H7 (cell line): ENCODE measurements around the gene EFNA5. TPM values are rescaled to one million over a fixed set of nuclear protein-coding genes. Genes with fewer than 3 reads are reported as not detected.
"Not testable (repeated sequence)": the region's sequence is repeated elsewhere in the genome, so short reads cannot be mapped to it uniquely, and the experiment has no call there.

Experiments
- DNase-seq: peaks from one replicate; pipeline ENCODE4 v3.0.0; 2012
- H3K27me3 ChIP-seq: 2 replicates; pipeline ENCODE4 v1.6.0; 2011; ENCODE audit warnings: mild to moderate bottlenecking, low read length; ENCODE audit not compliant: control insufficient read depth, insufficient read depth
- H3K36me3 ChIP-seq: replicated peaks from 2 replicates; pipeline ENCODE4 v1.5.1; 2011; ENCODE audit warnings: low read length; ENCODE audit not compliant: control insufficient read depth, insufficient read depth
- H3K4me3 ChIP-seq: 2 replicates; pipeline ENCODE4 v1.5.1; 2011; ENCODE audit warnings: low read depth, mild to moderate bottlenecking, control low read depth, low read length, moderate library complexity; ENCODE audit not compliant: insufficient read depth
- total RNA-seq: library from RNA; depleted of rRNA; stranded (reverse); fragments of >200 nt; shearing (Covaris generic); gene quantifications from 2 replicates; pipeline ENCODE4 v1.2.3, GENCODE V29; 2014

Gene EFNA5
- total RNA-seq, 1 experiment from 2014 or later, result 5.3 TPM

DNA sequence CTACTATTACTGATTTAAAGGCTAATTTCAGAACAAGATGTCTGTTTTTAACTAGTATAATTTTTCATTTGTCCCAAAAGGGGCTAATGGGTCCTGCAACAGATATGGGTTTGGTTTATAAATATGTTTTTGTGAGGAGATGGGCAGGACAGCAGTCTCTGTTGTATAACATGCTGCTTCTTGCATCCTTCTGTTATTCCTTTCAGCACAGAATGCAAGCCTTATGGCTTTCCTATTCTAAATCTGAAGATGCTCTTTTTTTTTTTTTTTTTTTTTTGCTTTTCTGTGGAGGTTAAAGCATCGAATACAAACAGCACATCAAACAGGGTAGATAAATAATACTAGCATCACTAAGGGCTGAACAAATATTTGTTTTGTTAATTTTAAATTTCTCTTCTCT is 235.7 kb downstream of the EFNA5 start:
- H3K4me3 ChIP-seq, result no peak overlapping the region
- H3K36me3 ChIP-seq, result no peaks in the 10 kb centered on the region
- H3K27me3 ChIP-seq, result no peaks in the 10 kb centered on the region
- no peak for DNase-seq

GRCh38 chr5:107433646-107434045 is 237.1 kb downstream of the EFNA5 start:
- not testable (repeated sequence) for DNase-seq, H3K27me3 ChIP-seq, H3K4me3 ChIP-seq, H3K36me3 ChIP-seq

GRCh38 chr5:107431998-107432397 is 238.7 kb downstream of the EFNA5 start:
- Histone ChIP-seq H3K27me3 (no peaks in the 10 kb centered on the region), H3K4me3 (no peak overlapping the region), H3K36me3 (no peaks in the 10 kb centered on the region)
- DNase-seq, result no peak

- DNase-seq, result no peak
- Histone ChIP-seq H3K4me3 (no peak overlapping the region), H3K27me3 (no peaks in the 10 kb centered on the region), H3K36me3 (no peaks in the 10 kb centered on the region)
Measured at GRCh38 chr5:107431536-107431935, 239.2 kb downstream of the EFNA5 start.

DNA sequence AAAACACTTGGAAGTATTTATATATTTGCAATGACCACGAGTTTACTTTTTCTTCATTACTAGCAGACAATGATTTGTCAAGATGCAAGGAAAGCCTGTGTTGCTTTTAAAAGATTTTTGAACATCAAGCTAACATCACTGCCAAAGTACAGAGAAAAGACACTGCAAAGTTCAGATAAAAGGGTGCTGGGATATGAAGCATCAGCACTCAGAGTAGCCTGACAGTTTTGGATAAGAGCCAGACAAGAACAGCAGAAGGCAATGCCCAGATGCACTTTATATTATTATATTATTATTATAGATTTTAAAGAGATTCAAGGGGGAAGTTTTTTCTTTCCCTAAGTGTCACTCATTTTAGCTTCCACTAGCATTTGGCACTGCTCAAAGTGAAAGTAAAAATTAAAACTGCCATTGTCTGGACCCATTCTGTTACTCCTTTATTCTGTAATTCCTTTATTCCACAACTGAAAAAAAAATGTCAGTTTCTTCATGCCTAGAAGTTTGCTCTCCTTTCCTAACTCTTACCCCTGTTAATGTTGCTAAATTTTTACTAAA is 240.6 kb downstream of the EFNA5 start:
- Histone ChIP-seq H3K27me3 (no peaks in the 10 kb centered on the region), H3K36me3 (no peaks in the 10 kb centered on the region), H3K4me3 (no peak overlapping the region)
- DNase-seq, result no peak

DNA sequence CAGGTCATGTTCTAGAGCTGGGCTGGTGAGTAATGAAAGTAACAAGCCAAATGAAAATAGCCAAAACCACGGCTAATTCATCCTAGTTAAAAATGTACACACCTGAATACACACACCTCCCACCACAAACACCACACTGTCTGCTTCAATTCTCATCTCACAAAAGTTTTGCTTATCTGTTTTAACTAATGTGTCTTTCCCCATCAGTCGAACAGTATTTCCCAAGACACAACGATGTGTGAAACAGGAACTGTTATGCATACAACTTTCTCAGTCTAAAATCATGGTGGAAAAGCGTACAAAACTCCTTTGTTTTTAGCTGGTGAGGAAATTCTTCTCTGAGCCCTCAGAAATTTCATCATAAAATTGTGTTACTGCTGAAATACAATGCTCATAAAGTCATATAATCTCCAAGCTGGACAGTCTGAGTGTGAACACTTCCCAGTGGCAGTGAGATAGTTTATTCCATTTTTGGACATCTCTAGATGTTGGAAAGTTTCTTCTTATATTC is 242.4 kb downstream of the EFNA5 start:
- H3K4me3 ChIP-seq, result no peak overlapping the region
- no peak for DNase-seq
- no peaks in the 10 kb centered on the region for H3K27me3 ChIP-seq
- no peaks in the 10 kb centered on the region for H3K36me3 ChIP-seq

DNA sequence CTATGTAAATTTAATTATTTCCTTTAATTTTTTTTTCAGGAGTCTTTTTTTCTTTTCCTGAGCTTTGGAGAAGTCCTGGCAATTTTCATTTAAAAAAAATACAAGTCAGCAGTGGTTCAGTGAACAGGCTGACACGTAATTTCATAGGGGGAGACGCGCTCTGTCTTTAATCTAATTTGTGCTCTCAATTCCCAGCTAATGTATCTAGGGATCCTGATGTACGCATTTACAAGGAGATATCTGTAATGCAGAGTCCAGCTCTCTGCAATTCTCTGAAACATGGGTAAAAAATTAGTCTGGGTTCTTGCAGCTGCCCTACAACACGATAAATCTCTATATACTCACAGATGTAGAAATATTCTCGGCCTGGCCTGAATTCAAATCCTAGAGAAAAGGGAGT is 243.9 kb downstream of the EFNA5 start:
- Histone ChIP-seq H3K4me3 (no peak overlapping the region), H3K36me3 (no peaks in the 10 kb centered on the region), H3K27me3 (no peaks in the 10 kb centered on the region)
- no peak for DNase-seq

GRCh38 chr5:107426209-107426608 is 244.5 kb downstream of the EFNA5 start:
- Histone ChIP-seq H3K27me3 (no peaks in the 10 kb centered on the region), H3K36me3 (no peaks in the 10 kb centered on the region), H3K4me3 (no peak overlapping the region)
- no peak for DNase-seq

DNA sequence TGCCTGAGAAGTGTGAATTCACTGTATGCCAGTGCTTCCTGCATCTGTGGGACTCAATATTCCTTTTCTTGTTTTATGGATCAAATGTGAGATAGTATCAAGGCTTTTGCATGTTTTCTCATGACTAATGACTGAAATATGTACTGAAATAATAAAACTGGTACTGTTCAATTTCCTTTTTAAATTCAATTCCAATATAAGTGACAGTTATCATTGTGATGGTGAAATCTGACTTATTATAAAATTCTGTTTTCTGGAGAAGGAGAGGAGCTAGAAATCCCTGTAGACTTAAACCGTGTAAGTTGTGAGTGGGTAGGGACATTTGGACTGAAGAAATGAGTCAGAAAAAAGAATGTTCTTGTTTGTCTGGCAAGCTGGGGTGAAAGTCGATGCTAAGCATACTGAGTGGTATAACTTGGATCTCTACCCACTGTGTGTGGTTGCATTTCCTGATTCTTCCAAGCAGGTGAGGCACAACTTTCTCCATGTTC is 245.2 kb downstream of the EFNA5 start:
- H3K27me3 ChIP-seq, result no peaks in the 10 kb centered on the region
- H3K4me3 ChIP-seq, result no peak overlapping the region
- no peaks in the 10 kb centered on the region for H3K36me3 ChIP-seq
- DNase-seq, result no peak

- H3K4me3 ChIP-seq, result no peak overlapping the region
- DNase-seq, result no peak
- no peaks in the 10 kb centered on the region for H3K27me3 ChIP-seq
- no peaks in the 10 kb centered on the region for H3K36me3 ChIP-seq
Measured at GRCh38 chr5:107424491-107424890, 246.2 kb downstream of the EFNA5 start.

- Histone ChIP-seq H3K27me3 (no peaks in the 10 kb centered on the region), H3K36me3 (no peaks in the 10 kb centered on the region), H3K4me3 (no peak overlapping the region)
- no peak for DNase-seq
Measured at GRCh38 chr5:107422494-107422893, 248.2 kb downstream of the EFNA5 start.

DNA sequence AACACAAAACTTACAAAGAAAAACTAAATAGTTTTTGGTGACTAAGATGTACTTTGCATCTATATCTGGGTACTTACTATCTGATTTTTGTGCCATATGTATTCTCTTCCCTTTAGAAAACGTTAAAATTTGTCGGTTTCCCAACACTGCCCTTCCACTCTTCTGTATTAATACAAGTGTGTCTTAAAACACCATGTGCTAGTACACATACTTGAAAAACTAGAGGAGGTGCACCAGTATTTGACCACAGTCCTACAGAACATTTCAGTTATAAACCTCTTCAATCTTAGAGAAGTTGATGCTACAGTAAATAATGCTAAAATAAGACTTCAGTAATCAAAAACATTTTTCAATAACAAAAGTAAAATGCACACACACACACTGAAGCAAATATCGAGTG is 251.2 kb downstream of the EFNA5 start:
- no peaks in the 10 kb centered on the region for H3K27me3 ChIP-seq

DNA sequence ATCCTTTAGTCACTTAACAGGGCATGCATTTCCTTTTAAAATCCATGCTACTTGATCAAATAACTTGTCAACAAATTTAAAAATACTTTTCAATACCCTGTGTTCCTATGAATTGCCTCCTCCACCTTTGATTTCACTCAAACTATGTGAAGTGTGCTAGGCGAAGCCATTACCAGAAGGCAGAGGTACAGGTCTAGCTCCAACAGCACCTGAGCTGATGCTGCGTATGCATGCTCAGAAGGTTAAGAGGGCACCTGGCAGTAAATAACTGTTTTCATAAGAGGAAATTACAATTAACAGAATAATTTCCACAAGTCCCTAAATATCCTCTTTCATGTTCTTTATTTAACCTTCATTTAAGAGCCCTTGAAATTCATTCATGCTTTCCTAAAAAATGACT is 251.8 kb downstream of the EFNA5 start:
- DNase-seq, result no peak
- H3K27me3 ChIP-seq, result no peaks in the 10 kb centered on the region
- H3K4me3 ChIP-seq, result no peak overlapping the region
- no peaks in the 10 kb centered on the region for H3K36me3 ChIP-seq

More for the DNA sequence above, 251.2 kb downstream of the EFNA5 start:
- DNase-seq, result no peak
- Histone ChIP-seq H3K36me3 (no peaks in the 10 kb centered on the region), H3K4me3 (no peak overlapping the region)

- Histone ChIP-seq H3K4me3 (no peak overlapping the region), H3K27me3 (no peaks in the 10 kb centered on the region), H3K36me3 (no peaks in the 10 kb centered on the region)
- no peak for DNase-seq
Measured at GRCh38 chr5:107418071-107418470, 252.7 kb downstream of the EFNA5 start.

- Histone ChIP-seq H3K4me3 (no peak overlapping the region), H3K27me3 (no peaks in the 10 kb centered on the region), H3K36me3 (no peaks in the 10 kb centered on the region)
- DNase-seq, result no peak
Measured at GRCh38 chr5:107415762-107416161, 255.0 kb downstream of the EFNA5 start.

DNA sequence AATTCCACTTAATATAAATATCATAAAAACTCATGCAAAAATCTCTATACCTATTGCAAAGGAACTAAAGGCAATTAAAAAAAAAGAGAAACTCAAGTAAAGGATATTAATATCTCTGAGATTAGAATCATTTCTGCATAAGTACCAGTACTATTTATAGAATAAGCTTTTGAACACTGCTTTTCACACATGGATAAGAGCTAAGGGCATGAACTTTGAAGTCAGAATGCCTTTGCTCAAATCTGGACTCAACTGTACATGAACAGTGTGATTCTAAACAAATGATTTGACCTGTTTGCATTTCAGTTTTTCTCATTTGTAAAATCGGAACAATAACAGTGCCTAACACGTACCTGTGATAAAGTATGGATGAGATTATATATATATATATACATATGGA is 255.9 kb downstream of the EFNA5 start:
- no peak overlapping the region for H3K4me3 ChIP-seq
- DNase-seq, result no peak
- no peaks in the 10 kb centered on the region for H3K27me3 ChIP-seq
- no peaks in the 10 kb centered on the region for H3K36me3 ChIP-seq
